ENCODE measurements around the gene TPCN1.

DNA sequence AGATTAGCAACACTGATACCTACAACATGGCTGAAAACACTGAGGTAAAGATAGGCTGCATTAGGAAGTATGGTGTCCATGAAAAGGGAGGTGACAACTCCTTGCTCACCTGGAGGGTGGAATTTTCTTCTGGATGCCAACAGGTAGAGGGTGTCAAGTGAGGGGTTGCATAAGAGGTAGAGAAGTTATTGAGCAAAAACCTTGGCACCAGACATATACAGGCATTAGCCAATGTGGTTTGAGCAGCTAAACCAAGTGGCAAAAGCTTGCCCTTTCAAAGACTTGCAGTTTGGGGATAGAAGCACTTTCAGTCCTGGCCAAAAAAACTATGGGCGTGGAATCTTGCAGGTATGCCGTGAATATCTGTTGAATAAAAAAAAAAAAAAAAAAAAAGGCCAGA, 31.9 kb upstream of the TPCN1 start:
- no peak for TF ChIP-seq CTCF (IDR thresholded peaks at IDR 0.05)
- TF ChIP-seq POLR2AphosphoS5 (IDR thresholded peaks at IDR 0.05; ENCODE audit: insufficient read depth in 1 of 2, low read depth in 1 of 2) = no peak
- TF ChIP-seq POLR2A (IDR thresholded peaks at IDR 0.05) = no peak
